Neural cell (in vitro differentiated cells): ENCODE results near the gene PAEP. TPM values are rescaled to one million over a fixed set of nuclear protein-coding genes. Genes with fewer than 3 reads are reported as not detected.

ENCODE experiments used
- H2AFZ ChIP-seq: fragments of 200-600, 300-800 bp; sonication (generic), shearing (Covaris generic); 2 replicates; pipeline ENCODE4 v1.6.0; 2014; ENCODE audit warnings: low read depth, mild to moderate bottlenecking, antibody characterized with exemption, low read length, moderate library complexity
- H3F3A ChIP-seq: fragments of 200-600 bp; shearing (Covaris generic); 2 replicates; pipeline ENCODE4 v1.6.1; 2016; ENCODE audit warnings: mild to moderate bottlenecking, moderate library complexity, mixed read lengths, antibody characterized with exemption, low read length; ENCODE audit not compliant: insufficient read depth, poor library complexity, severe bottlenecking
- H3K27ac ChIP-seq: fragments of 200-600, 300-800 bp; sonication (generic), shearing (Covaris generic); 2 replicates; pipeline ENCODE4 v1.5.1; 2014; ENCODE audit warnings: mild to moderate bottlenecking, low read length, moderate library complexity
- H3K27me3 ChIP-seq: fragments of 300-800, 200-600 bp; sonication (generic), shearing (Covaris generic); 2 replicates; pipeline ENCODE4 v1.6.0; 2014; ENCODE audit warnings: mild to moderate bottlenecking, low read depth, low read length, moderate library complexity; ENCODE audit not compliant: insufficient read depth
- H3K36me3 ChIP-seq: fragments of 300-800, 200-600 bp; sonication (generic), shearing (Covaris generic); 2 replicates; pipeline ENCODE4 v1.5.1; 2014; ENCODE audit warnings: mild to moderate bottlenecking, antibody characterized with exemption, low read length, moderate library complexity; ENCODE audit not compliant: insufficient read depth
- H3K4me2 ChIP-seq: fragments of 300-800, 200-600 bp; sonication (generic), shearing (Covaris generic); 2 replicates; pipeline ENCODE4 v1.6.0; 2014; ENCODE audit warnings: mild to moderate bottlenecking, low read length
- H3K4me3 ChIP-seq: fragments of 300-800, 200-600 bp; sonication (generic), shearing (Covaris generic); 2 replicates; pipeline ENCODE4 v1.5.1; 2014; ENCODE audit warnings: mild to moderate bottlenecking, low read length, moderate library complexity
- H3K79me2 ChIP-seq: fragments of 200-600 bp; shearing (Covaris generic); replicated peaks from 2 replicates; pipeline ENCODE4 v1.6.0; 2014; ENCODE audit warnings: mild to moderate bottlenecking, low read length, moderate library complexity; ENCODE audit not compliant: insufficient read depth
- H3K9ac ChIP-seq: fragments of 300-800, 200-600 bp; sonication (generic), shearing (Covaris generic); 2 replicates; pipeline ENCODE4 v1.6.1; 2016; ENCODE audit warnings: mild to moderate bottlenecking, low read length, mixed read lengths
- H3K9me2 ChIP-seq: fragments of 200-600 bp; shearing (Covaris generic); 2 replicates; pipeline ENCODE4 v1.6.1; 2016; ENCODE audit warnings: mild to moderate bottlenecking, low read length, mixed read lengths; ENCODE audit not compliant: insufficient read depth
- H3K9me3 ChIP-seq: fragments of 200-600, 300-800 bp; sonication (generic), shearing (Covaris generic); 2 replicates; pipeline ENCODE4 v1.6.1; 2016; ENCODE audit warnings: mild to moderate bottlenecking, mixed run types, low read length, moderate library complexity, mixed read lengths
- H4K20me1 ChIP-seq: fragments of 200-600 bp; shearing (Covaris generic); 2 replicates; pipeline ENCODE4 v1.6.1; 2016; ENCODE audit warnings: mild to moderate bottlenecking, mixed run types; ENCODE audit not compliant: insufficient read depth
- EP300 ChIP-seq: fragments of 450-650 bp; conservative IDR thresholded peaks from 2 replicates; pipeline ENCODE4 v1.6.1; 2014; ENCODE audit warnings: antibody characterized with exemption, mild to moderate bottlenecking, moderate library complexity; ENCODE audit not compliant: poor library complexity, severe bottlenecking
- EZH2 ChIP-seq: fragments of 200-600, 300-800 bp; shearing (Covaris generic), sonication (generic); IDR thresholded peaks from 2 replicates; pipeline ENCODE4 v1.6.1; 2014; ENCODE audit warnings: antibody characterized with exemption, low read length, borderline replicate concordance, mild to moderate bottlenecking; ENCODE audit not compliant: insufficient read depth, poor library complexity, severe bottlenecking
- MXI1 ChIP-seq: fragments of 450-650 bp; conservative IDR thresholded peaks from 2 replicates; pipeline ENCODE4 v1.6.1; 2014; ENCODE audit warnings: antibody characterized with exemption, mild to moderate bottlenecking; ENCODE audit not compliant: poor library complexity, severe bottlenecking
- POLR2AphosphoS5 ChIP-seq: IDR thresholded peaks from 2 replicates; pipeline ENCODE4 v1.6.1; 2012
- RAD21 ChIP-seq: fragments of 450-650 bp; conservative IDR thresholded peaks from 2 replicates; pipeline ENCODE4 v1.6.1; 2014; ENCODE audit warnings: antibody characterized with exemption, mild to moderate bottlenecking, moderate library complexity
- REST ChIP-seq: IDR thresholded peaks from 2 replicates; pipeline ENCODE4 v1.6.1; 2012; ENCODE audit warnings: borderline replicate concordance
- SMC3 ChIP-seq: fragments of 450-650 bp; conservative IDR thresholded peaks from 2 replicates; pipeline ENCODE4 v1.6.1; 2014; ENCODE audit warnings: antibody characterized with exemption, mild to moderate bottlenecking, moderate library complexity; ENCODE audit not compliant: poor library complexity
- TAF1 ChIP-seq: IDR thresholded peaks from 2 replicates; pipeline ENCODE4 v1.6.1; 2012; ENCODE audit warnings: low read depth
- polyA plus RNA-seq: library from polyadenylated mRNA; depleted of rRNA; stranded (reverse); fragments of >200 nt; gene quantifications from 2 replicates; pipeline ENCODE4 v1.2.3, GENCODE V29; 2014
- TF ChIP-seq, protein P1 (sequence below): fragments of 450-650 bp; IDR thresholded peaks from 2 replicates; pipeline ENCODE4 v1.5.1; 2014; ENCODE audit warnings: antibody characterized with exemption, mild to moderate bottlenecking, moderate library complexity; ENCODE audit not compliant: poor library complexity, severe bottlenecking

PAEP gene
- polyA plus RNA-seq, 1 donor from 2014 or later: not detected

- no peak overlapping the region for H2AFZ ChIP-seq
- TF ChIP-seq REST: no peak
- no peak for TF ChIP-seq RAD21
Observed at GRCh38 chr9:135550344-135550918, 11.1 kb upstream of the PAEP start.

GRCh38 chr9:135551031-135551430 lies 10.5 kb upstream of the PAEP start:
- no peak overlapping the region for H3K9ac ChIP-seq
- no peaks in the 10 kb centered on the region for H3K9me3 ChIP-seq
- H3K4me2 ChIP-seq: no peak overlapping the region
- H3F3A ChIP-seq: no peaks in the 10 kb centered on the region
- H2AFZ ChIP-seq: no peak overlapping the region
- no peak overlapping the region for H3K27ac ChIP-seq
- no peaks in the 10 kb centered on the region for H4K20me1 ChIP-seq
- H3K79me2 ChIP-seq: no peaks in the 10 kb centered on the region
- no peaks in the 10 kb centered on the region for H3K9me2 ChIP-seq
- H3K36me3 ChIP-seq: no peaks in the 10 kb centered on the region
- no peak overlapping the region for H3K4me3 ChIP-seq
- no peak for TF ChIP-seq TAF1
- no peak for TF ChIP-seq RAD21
- no peak for TF ChIP-seq EP300
- TF ChIP-seq MXI1: no peak
- no peak for TF ChIP-seq SMC3
- TF ChIP-seq, protein P1, sequence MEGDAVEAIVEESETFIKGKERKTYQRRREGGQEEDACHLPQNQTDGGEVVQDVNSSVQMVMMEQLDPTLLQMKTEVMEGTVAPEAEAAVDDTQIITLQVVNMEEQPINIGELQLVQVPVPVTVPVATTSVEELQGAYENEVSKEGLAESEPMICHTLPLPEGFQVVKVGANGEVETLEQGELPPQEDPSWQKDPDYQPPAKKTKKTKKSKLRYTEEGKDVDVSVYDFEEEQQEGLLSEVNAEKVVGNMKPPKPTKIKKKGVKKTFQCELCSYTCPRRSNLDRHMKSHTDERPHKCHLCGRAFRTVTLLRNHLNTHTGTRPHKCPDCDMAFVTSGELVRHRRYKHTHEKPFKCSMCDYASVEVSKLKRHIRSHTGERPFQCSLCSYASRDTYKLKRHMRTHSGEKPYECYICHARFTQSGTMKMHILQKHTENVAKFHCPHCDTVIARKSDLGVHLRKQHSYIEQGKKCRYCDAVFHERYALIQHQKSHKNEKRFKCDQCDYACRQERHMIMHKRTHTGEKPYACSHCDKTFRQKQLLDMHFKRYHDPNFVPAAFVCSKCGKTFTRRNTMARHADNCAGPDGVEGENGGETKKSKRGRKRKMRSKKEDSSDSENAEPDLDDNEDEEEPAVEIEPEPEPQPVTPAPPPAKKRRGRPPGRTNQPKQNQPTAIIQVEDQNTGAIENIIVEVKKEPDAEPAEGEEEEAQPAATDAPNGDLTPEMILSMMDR: no peak
- no peak for TF ChIP-seq REST
- TF ChIP-seq EZH2: no peak
- no peak for TF ChIP-seq POLR2AphosphoS5
- H3K27me3 ChIP-seq: no peaks in the 10 kb centered on the region

More at GRCh38 chr9:135550344-135550918, 11.1 kb upstream of the PAEP start:
- Histone ChIP-seq H3K36me3 (no peaks in the 10 kb centered on the region), H3K9me2 (no peaks in the 10 kb centered on the region), H3K4me2 (no peak overlapping the region), H3F3A (no peaks in the 10 kb centered on the region), H3K9ac (no peak overlapping the region), H3K4me3 (no peak overlapping the region), H3K27ac (no peak overlapping the region), H3K27me3 (no peaks in the 10 kb centered on the region), H3K9me3 (no peaks in the 10 kb centered on the region), H3K79me2 (no peaks in the 10 kb centered on the region), H4K20me1 (no peaks in the 10 kb centered on the region)
